IgD-negative memory B cell (primary cell): ENCODE measurements around the gene COA3. TPM values are rescaled to one million over a fixed set of nuclear protein-coding genes. Genes with fewer than 3 reads are reported as not detected.
"Not testable (repeated sequence)": the region's sequence is repeated elsewhere in the genome, so short reads cannot be mapped to it uniquely, and the experiment has no call there.

Experiments used
- H3K27ac Mint-ChIP-seq, 3 donors: one replicate each; pipeline ENCODE4 v1.8.0; 2020 to 2022; ENCODE audit warnings: mild to moderate bottlenecking in 3 of 3, mixed read lengths in 3 of 3, moderate library complexity in 1 of 3
- H3K27me3 Mint-ChIP-seq: one replicate; pipeline ENCODE4 v1.8.0; 2021; ENCODE audit warnings: mixed read lengths
- H3K36me3 Mint-ChIP-seq: one replicate; pipeline ENCODE4 v1.8.0; 2020; ENCODE audit warnings: mild to moderate bottlenecking, mixed read lengths
- H3K4me1 Mint-ChIP-seq, 3 donors: one replicate each; pipeline ENCODE4 v1.8.0; 2020 to 2022; ENCODE audit warnings: mixed read lengths in 3 of 3, mild to moderate bottlenecking in 1 of 3
- H3K4me3 Mint-ChIP-seq, 4 donors: one replicate each; pipeline ENCODE4 v1.8.0; 2020 to 2022; ENCODE audit warnings: mild to moderate bottlenecking in 4 of 4, mixed read lengths in 4 of 4, moderate library complexity in 3 of 4
- H3K9me3 Mint-ChIP-seq, 3 donors: one replicate each; pipeline ENCODE4 v1.8.0; 2020 to 2021; ENCODE audit warnings: mixed read lengths in 3 of 3, mild to moderate bottlenecking in 1 of 3
- polyA plus RNA-seq: library from polyadenylated mRNA; unstranded; fragments of 300-500 nt; fragmentation: Illumina TruSeq; gene quantifications from one replicate; pipeline ENCODE4 v1.2.3, GENCODE V29; 2021

The COA3 gene
- polyA plus RNA-seq, 1 donor from 2014 or later, result 117 TPM

- Mint-ChIP-seq H3K9me3 (no peaks in the 10 kb centered on the region), H3K27ac (no peak overlapping the region), H3K36me3 (peaks cover 7% of the 10 kb centered on the region), H3K4me3 (peak overlapping the region in 1 of 4 donors; percentile 23), H3K4me1 (peaks cover 5 to 13% (median 12%) of the 10 kb centered on the region in 3 donors), H3K27me3 (peaks cover 47% of the 10 kb centered on the region)
These were observed 17.5 kb downstream of the COA3 start for GRCh38 chr17:42780851-42781638.

GRCh38 chr17:42779936-42780850, 18.3 kb downstream of the COA3 start, which contains the start of gene WNK4:
TSS of gene WNK4 (plus strand) at chr17:42780610. CDS start at chr17:42780699, 89 bp downstream.
- Mint-ChIP-seq H3K4me3 (peak within 1 kb of the TSS in 2 of 4 donors; percentile 23 to 24), H3K36me3 (peaks cover 7% of the 10 kb centered on the region), H3K4me1 (peaks cover 0 to 17% (median 11%) of the 10 kb centered on the region in 3 donors), H3K27ac (no peak within 1 kb of the TSS), H3K27me3 (peaks cover 41% of the 10 kb centered on the region), H3K9me3 (no peaks in the 10 kb centered on the region)

- Mint-ChIP-seq H3K4me3 (peak overlapping the region in 2 of 4 donors; percentile 5 to 24), H3K27me3 (peaks cover 34% of the 10 kb centered on the region), H3K36me3 (peaks cover 7% of the 10 kb centered on the region), H3K9me3 (no peaks in the 10 kb centered on the region), H3K27ac (peak overlapping the region in 1 of 3 donors; percentile 47), H3K4me1 (peaks cover 0 to 14% (median 4%) of the 10 kb centered on the region in 3 donors)
These were observed 19.1 kb downstream of the COA3 start for GRCh38 chr17:42779304-42779935.

- Mint-ChIP-seq H3K27ac (no peak overlapping the region), H3K27me3 (peaks cover 26% of the 10 kb centered on the region), H3K4me3 (peak overlapping the region in 1 of 4 donors; percentile 24), H3K36me3 (peaks cover 7% of the 10 kb centered on the region), H3K9me3 (no peaks in the 10 kb centered on the region), H3K4me1 (peaks cover 7 to 19% (median 9%) of the 10 kb centered on the region in 3 donors)
These were observed 19.9 kb downstream of the COA3 start for GRCh38 chr17:42778570-42778969.

- H3K27me3 Mint-ChIP-seq, result peaks cover 6% of the 10 kb centered on the region
- peaks cover 7% of the 10 kb centered on the region for H3K36me3 Mint-ChIP-seq
- peak overlapping the region in 1 of 4 donors; percentile 97 for H3K4me3 Mint-ChIP-seq
- peak overlapping the region in 2 of 3 donors; percentile 16 to 70 for H3K27ac Mint-ChIP-seq
- no peaks in the 10 kb centered on the region for H3K9me3 Mint-ChIP-seq
- H3K4me1 Mint-ChIP-seq, result peaks cover 13 to 19% (median 17%) of the 10 kb centered on the region in 3 donors
These were observed 22.9 kb downstream of the COA3 start for GRCh38 chr17:42775534-42776098.

- Mint-ChIP-seq H3K36me3 (peaks cover 2% of the 10 kb centered on the region), H3K27me3 (no peaks in the 10 kb centered on the region), H3K4me1 (peaks cover 13 to 19% (median 17%) of the 10 kb centered on the region in 3 donors), H3K9me3 (no peaks in the 10 kb centered on the region), H3K4me3 (peak overlapping the region; percentile 93 to 99 (median 97)), H3K27ac (peak overlapping the region in 2 of 3 donors; percentile 77 to 98)
These were observed 24.3 kb downstream of the COA3 start for GRCh38 chr17:42774066-42774745.

- Mint-ChIP-seq H3K4me1 (peaks cover 13 to 19% (median 17%) of the 10 kb centered on the region in 3 donors), H3K9me3 (no peaks in the 10 kb centered on the region), H3K27me3 (no peaks in the 10 kb centered on the region), H3K4me3 (peak within 1 kb of the TSS; percentile 93 to 99 (median 97)), H3K27ac (peak within 1 kb of the TSS; percentile 77 to 98 (median 93)), H3K36me3 (no peaks in the 10 kb centered on the region)
These were observed 25.0 kb downstream of the COA3 start, which contains the start of gene VPS25 for GRCh38 chr17:42773290-42774035. TSS of gene VPS25 (plus strand) at chr17:42773449. CDS start at chr17:42773476, 27 bp downstream.

GRCh38 chr17:42772945-42773289, 25.6 kb downstream of the COA3 start:
- Mint-ChIP-seq H3K27ac (peak overlapping the region; percentile 77 to 98 (median 93)), H3K4me1 (peaks cover 13 to 19% (median 17%) of the 10 kb centered on the region in 3 donors), H3K9me3 (no peaks in the 10 kb centered on the region), H3K36me3 (no peaks in the 10 kb centered on the region), H3K4me3 (peak overlapping the region; percentile 93 to 99 (median 97)), H3K27me3 (peaks cover under 1% of the 10 kb centered on the region)

GRCh38 chr17:42769964-42770363, 28.5 kb downstream of the COA3 start:
- not testable (repeated sequence) for H3K9me3 Mint-ChIP-seq, H3K27me3 Mint-ChIP-seq

GRCh38 chr17:42768006-42768405, 30.5 kb downstream of the COA3 start:
- H3K36me3 Mint-ChIP-seq, H3K9me3 Mint-ChIP-seq, H3K4me1 Mint-ChIP-seq: not testable (repeated sequence)
- H3K27ac Mint-ChIP-seq, result peak overlapping the region in 1 of 3 donors; percentile 28
- H3K4me3 Mint-ChIP-seq, result peak overlapping the region in 1 of 4 donors; percentile 12
- peaks cover 18% of the 10 kb centered on the region for H3K27me3 Mint-ChIP-seq

More at GRCh38 chr17:42769964-42770363, 28.5 kb downstream of the COA3 start:
- not testable (repeated sequence) for H3K4me3 Mint-ChIP-seq, H3K36me3 Mint-ChIP-seq, H3K27ac Mint-ChIP-seq
- H3K4me1 Mint-ChIP-seq, result peaks cover 13 to 17% (median 13%) of the 10 kb centered on the region in 3 donors

- H3K4me1 Mint-ChIP-seq, result peaks cover 4 to 8% (median 7%) of the 10 kb centered on the region in 3 donors
- no peak overlapping the region for H3K27ac Mint-ChIP-seq
- H3K4me3 Mint-ChIP-seq, result peak overlapping the region in 1 of 4 donors; percentile 12
- peaks cover 22% of the 10 kb centered on the region for H3K27me3 Mint-ChIP-seq
- no peaks in the 10 kb centered on the region for H3K9me3 Mint-ChIP-seq
- H3K36me3 Mint-ChIP-seq, result no peaks in the 10 kb centered on the region
These were observed 31.0 kb downstream of the COA3 start for GRCh38 chr17:42767512-42767911.

GRCh38 chr17:42766124-42766523, 32.4 kb downstream of the COA3 start:
- H3K36me3 Mint-ChIP-seq, result no peaks in the 10 kb centered on the region
- no peak overlapping the region for H3K4me3 Mint-ChIP-seq
- no peaks in the 10 kb centered on the region for H3K9me3 Mint-ChIP-seq
- H3K4me1 Mint-ChIP-seq, result peaks cover 0 to 5% (median 2%) of the 10 kb centered on the region in 3 donors
- H3K27ac Mint-ChIP-seq, result no peak overlapping the region
- H3K27me3 Mint-ChIP-seq, result peaks cover 31% of the 10 kb centered on the region

GRCh38 chr17:42761638-42762037, 36.9 kb downstream of the COA3 start:
- Mint-ChIP-seq H3K27me3 (peaks cover 41% of the 10 kb centered on the region), H3K36me3 (no peaks in the 10 kb centered on the region), H3K4me1 (peaks cover 8 to 10% (median 10%) of the 10 kb centered on the region in 3 donors)

More at GRCh38 chr17:42761638-42762037, 36.9 kb downstream of the COA3 start:
- peak overlapping the region in 1 of 3 donors; percentile 71 for H3K27ac Mint-ChIP-seq
- no peaks in the 10 kb centered on the region for H3K9me3 Mint-ChIP-seq
- peak overlapping the region in 3 of 4 donors; percentile 37 to 81 (median 65) for H3K4me3 Mint-ChIP-seq
